Esophagus squamous epithelium (tissue), 5 donors: ENCODE measurements around the gene PPP1R14B. TPM values are rescaled to one million over a fixed set of nuclear protein-coding genes. Genes with fewer than 3 reads are reported as not detected.

Experiments used
- DNase-seq: peaks from one replicate; lab custom pipeline; 2025; lab: John Stamatoyannopoulos, UW
- H3K27ac ChIP-seq, 4 donors: fragments of 200-600 bp; sonication (generic); one replicate each; pipeline ENCODE4 v1.5.1; 2016 to 2019; ENCODE audit warnings: mild to moderate bottlenecking in 1 of 4
- H3K27me3 ChIP-seq, 4 donors: fragments of 200-600 bp; sonication (generic); 1 replicate in 3 of 4; 2 replicates in 1 of 4; pipeline versions ENCODE4 v1.5.1 to v1.6.0; 2017 to 2021; ENCODE audit warnings: antibody characterized with exemption in 1 of 4
- H3K36me3 ChIP-seq, 3 donors: fragments of 200-600 bp; sonication (generic); one replicate each; pipeline ENCODE4 v1.5.1; 2016 to 2019
- H3K4me1 ChIP-seq, 3 donors: fragments of 200-600 bp; sonication (generic); one replicate each; pipeline ENCODE4 v1.5.1; 2017 to 2019
- H3K4me3 ChIP-seq, 4 donors: fragments of 200-600 bp; sonication (generic); 1 replicate in 3 of 4; 2 replicates in 1 of 4; pipeline ENCODE4 v1.5.1; 2016 to 2019; ENCODE audit warnings: mild to moderate bottlenecking in 2 of 4, moderate library complexity in 1 of 4
- H3K9me3 ChIP-seq, 3 donors: fragments of 200-600 bp; sonication (generic); one replicate each; pipeline ENCODE4 v1.5.1; 2016 to 2019
- CTCF ChIP-seq, 6 experiments: fragments of 450-650 bp in 4 of 6; fragments of 200-600 bp in 2 of 6; sonication (generic) in 2 of 6; IDR thresholded peaks; one replicate each; pipeline ENCODE4 v1.5.1; 2016 to 2019; ENCODE audit warnings: antibody characterized with exemption in 6 of 6, mild to moderate bottlenecking in 4 of 6, moderate library complexity in 4 of 6
- POLR2A ChIP-seq, 4 donors: fragments of 450-650 bp; IDR thresholded peaks; one replicate each; pipeline ENCODE4 v1.6.1; 2017; ENCODE audit warnings: antibody characterized with exemption in 4 of 4, mild to moderate bottlenecking in 4 of 4, moderate library complexity in 3 of 4
- WGBS, 2 donors: methylation state at CpG; one replicate each; pipeline ENCODE4 v1.1.5; 2018; 5-methylcytosine and 5-hydroxymethylcytosine counted together
- intact Hi-C: fragments of 100-400 bp; cut with DNase I; formaldehyde crosslinking; loops from one replicate; pipeline ENCODE4 v1.15.0; 2022
- total RNA-seq, 4 donors: library from RNA; depleted of rRNA; stranded (reverse); fragments of >200 nt; gene quantifications; one replicate each; pipeline ENCODE4 v1.1.0, GENCODE V29; 2016
- donor health status: DM: yes; HTN: yes; CAD: no.

PPP1R14B gene
- total RNA-seq, 4 donors from 2014 or later, result 137 to 279 (median 203) TPM

GRCh38 chr11:64243236-64243854 lies 3.4 kb downstream of the PPP1R14B start:
- TF ChIP-seq CTCF (IDR thresholded peaks at IDR 0.05) (no peak), POLR2A (IDR thresholded peaks at IDR 0.05) (no peak)
- Histone ChIP-seq H3K27me3 (no peaks in the 10 kb centered on the region), H3K9me3 (no peaks in the 10 kb centered on the region), H3K4me3 (peak overlapping the region in 1 of 4 donors; percentile 63), H3K36me3 (peaks cover 0 to 35% (median 0%) of the 10 kb centered on the region in 3 donors), H3K27ac (peak overlapping the region; percentile 42 to 100 (median 96)), H3K4me1 (peaks cover 63 to 86% (median 64%) of the 10 kb centered on the region in 3 donors)
- intact Hi-C loops, result no loop called here
- 44 to 47% methylated on average over 2 to 6 of the region's 8 CpGs for WGBS, 2 donors
- DNase-seq, result no peak

- H3K27ac ChIP-seq, result peak overlapping the region; percentile 95 to 100 (median 99)
- WGBS, 2 donors, result 0% methylated on average over 1 to 19 of the region's 63 CpGs
- DNase-seq, result no peak
- peaks cover 66 to 86% (median 69%) of the 10 kb centered on the region in 3 donors for H3K4me1 ChIP-seq
- intact Hi-C loops, result no loop called here
- no peak for TF ChIP-seq CTCF (IDR thresholded peaks at IDR 0.05)
- peak in 2 of 4 donors; percentile 66 to 84 for TF ChIP-seq POLR2A (IDR thresholded peaks at IDR 0.05)
- no peaks in the 10 kb centered on the region for H3K27me3 ChIP-seq
- peaks cover 0 to 51% (median 0%) of the 10 kb centered on the region in 3 donors for H3K36me3 ChIP-seq
- H3K4me3 ChIP-seq, result peak overlapping the region; percentile 63 to 95 (median 86)
- H3K9me3 ChIP-seq, result no peaks in the 10 kb centered on the region
Observed at GRCh38 chr11:64241491-64242374, 5.0 kb downstream of the PPP1R14B start.

DNA sequence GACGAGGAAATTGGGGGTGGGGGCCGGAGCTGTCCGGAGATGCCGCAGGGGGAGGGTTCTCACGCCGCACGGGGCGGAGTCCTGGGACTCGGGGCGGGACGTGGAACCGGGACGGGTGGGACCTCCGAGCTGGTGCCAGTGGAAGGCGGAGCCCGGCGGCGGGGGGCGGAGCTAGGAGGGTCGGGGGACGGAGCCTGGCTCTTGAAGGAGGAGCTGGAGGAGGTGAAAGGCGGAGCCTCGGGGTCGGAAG lies 5.6 kb downstream of the PPP1R14B start:
- 0% methylated on average over 3 to 4 of the region's 24 CpGs for WGBS, 2 donors
- intact Hi-C loops, result no loop called here

GRCh38 chr11:64240435-64241240 lies 6.1 kb downstream of the PPP1R14B start, which contains the start of gene FKBP2:
Gene FKBP2, plus strand, starts transcription at chr11:64241095. Its CDS starts 1,293 bp downstream, at chr11:64242388.
- Histone ChIP-seq H3K4me3 (peak within 1 kb of the TSS; percentile 63 to 95 (median 86)), H3K27ac (peak within 1 kb of the TSS; percentile 95 to 100 (median 99)), H3K9me3 (no peaks in the 10 kb centered on the region), H3K27me3 (no peaks in the 10 kb centered on the region), H3K36me3 (peaks cover 0 to 60% (median 0%) of the 10 kb centered on the region in 3 donors), H3K4me1 (peaks cover 68 to 91% (median 70%) of the 10 kb centered on the region in 3 donors)
- 1 to 2% methylated on average over 7 to 23 of the region's 58 CpGs for WGBS, 2 donors
- intact Hi-C loops, result no loop called here
- TF ChIP-seq POLR2A (IDR thresholded peaks at IDR 0.05) (peak in 3 of 4 donors; percentile 43 to 86 (median 72)), CTCF (IDR thresholded peaks at IDR 0.05) (peak in 2 of 6 experiments; percentile 8 to 24)
- DNase-seq, result peak; percentile 91

More for the DNA sequence above, 5.6 kb downstream of the PPP1R14B start:
- peak overlapping the region; percentile 63 to 95 (median 86) for H3K4me3 ChIP-seq
- H3K9me3 ChIP-seq, result no peaks in the 10 kb centered on the region
- H3K27ac ChIP-seq, result peak overlapping the region; percentile 95 to 100 (median 99)
- peaks cover 0 to 56% (median 0%) of the 10 kb centered on the region in 3 donors for H3K36me3 ChIP-seq
- TF ChIP-seq CTCF (IDR thresholded peaks at IDR 0.05) (no peak), POLR2A (IDR thresholded peaks at IDR 0.05) (no peak)
- no peaks in the 10 kb centered on the region for H3K27me3 ChIP-seq
- peaks cover 66 to 91% (median 69%) of the 10 kb centered on the region in 3 donors for H3K4me1 ChIP-seq
- DNase-seq, result peak; percentile 96
